Effector CD8-positive, alpha-beta T cell (primary cell): ENCODE measurements around the gene SLC8A1.

Source experiments
- DNase-seq: peaks from one replicate; lab custom pipeline; 2025; lab: John Stamatoyannopoulos, UW

The SLC8A1 gene

GRCh38 chr2:40230707-40231432, 221.0 kb downstream of the SLC8A1 start:
- no peak for DNase-seq

- no peak for DNase-seq
These were observed 221.7 kb downstream of the SLC8A1 start for GRCh38 chr2:40230186-40230585.

GRCh38 chr2:40228310-40228709, 223.6 kb downstream of the SLC8A1 start:
- no peak for DNase-seq

- DNase-seq = no peak
These were observed 224.7 kb downstream of the SLC8A1 start for GRCh38 chr2:40227210-40227609.

- DNase-seq = no peak
These were observed 225.3 kb downstream of the SLC8A1 start for GRCh38 chr2:40226637-40227036.

GRCh38 chr2:40225670-40226210, 226.2 kb downstream of the SLC8A1 start:
- no peak for DNase-seq

GRCh38 chr2:40224318-40224717, 227.6 kb downstream of the SLC8A1 start:
- no peak for DNase-seq

- DNase-seq = no peak
These were observed 231.5 kb downstream of the SLC8A1 start for GRCh38 chr2:40220177-40220925.

- no peak for DNase-seq
These were observed 232.7 kb downstream of the SLC8A1 start for GRCh38 chr2:40219141-40219540.

- DNase-seq = no peak
These were observed 233.2 kb downstream of the SLC8A1 start for GRCh38 chr2:40218679-40219078.

- DNase-seq = no peak
These were observed 238.3 kb downstream of the SLC8A1 start for GRCh38 chr2:40213619-40214018.

GRCh38 chr2:40213071-40213470, 238.8 kb downstream of the SLC8A1 start:
- no peak for DNase-seq

GRCh38 chr2:40210968-40211353, 240.9 kb downstream of the SLC8A1 start:
- DNase-seq = no peak

GRCh38 chr2:40210344-40210967, 241.4 kb downstream of the SLC8A1 start:
- no peak for DNase-seq

GRCh38 chr2:40209761-40210160, 242.1 kb downstream of the SLC8A1 start:
- no peak for DNase-seq

- DNase-seq = no peak
These were observed 243.4 kb downstream of the SLC8A1 start for GRCh38 chr2:40208463-40208862.

- DNase-seq = no peak
These were observed 247.6 kb downstream of the SLC8A1 start for GRCh38 chr2:40204268-40204667.

GRCh38 chr2:40202798-40203400, 249.0 kb downstream of the SLC8A1 start:
- no peak for DNase-seq

- no peak for DNase-seq
These were observed 250.5 kb downstream of the SLC8A1 start for GRCh38 chr2:40201425-40201824.

- DNase-seq = no peak
These were observed 251.4 kb downstream of the SLC8A1 start for GRCh38 chr2:40200366-40200915.

- no peak for DNase-seq
These were observed 252.1 kb downstream of the SLC8A1 start for GRCh38 chr2:40199771-40200170.

GRCh38 chr2:40197121-40197520, 254.8 kb downstream of the SLC8A1 start:
- no peak for DNase-seq
